ENCODE measurements around the gene ARF1. TPM values are rescaled to one million over a fixed set of nuclear protein-coding genes. Genes with fewer than 3 reads are reported as not detected.
A peak's percentile ranks its signal among the peaks of the same experiment; 100 is the strongest.

The ARF1 gene
- total RNA-seq, 1 donor from 2014 or later: 393 TPM

DNA sequence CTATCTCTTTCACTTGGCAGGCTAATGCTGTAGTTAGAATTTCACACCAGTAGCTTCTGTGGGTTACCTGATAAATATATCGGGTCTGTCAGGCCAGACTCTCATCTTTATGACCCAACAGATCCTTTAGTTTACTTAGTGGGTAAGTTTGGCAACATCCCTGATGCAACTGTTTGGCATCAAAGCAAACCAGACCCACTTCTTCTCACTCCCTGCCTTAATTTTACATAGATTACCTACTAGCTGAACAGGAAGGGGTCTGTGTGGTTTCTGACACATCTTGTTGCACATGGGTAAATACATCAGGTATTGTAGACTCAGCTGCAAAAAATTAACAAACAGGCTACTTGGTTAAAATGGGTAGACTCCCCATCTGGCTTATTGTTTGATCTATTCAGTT lies 54.4 kb downstream of the ARF1 start:
- DNase-seq (ENCODE audit: low spot score): no peak
- H3K27ac Mint-ChIP-seq (ENCODE audit: unreplicated experiment): no peak overlapping the region
- no peak for TF ChIP-seq CTCF (IDR thresholded peaks at IDR 0.05; ENCODE audit: unreplicated experiment)
- H3K9me3 Mint-ChIP-seq (ENCODE audit: unreplicated experiment): no peaks in the 10 kb centered on the region
- peaks cover 6% of the 10 kb centered on the region for H3K27me3 Mint-ChIP-seq (ENCODE audit: unreplicated experiment)
- H3K4me1 Mint-ChIP-seq (ENCODE audit: unreplicated experiment): peaks cover 9% of the 10 kb centered on the region
- no peak overlapping the region for H3K4me3 Mint-ChIP-seq (ENCODE audit: unreplicated experiment)
- H3K36me3 Mint-ChIP-seq (ENCODE audit: low read depth, unreplicated experiment): no peaks in the 10 kb centered on the region

DNA sequence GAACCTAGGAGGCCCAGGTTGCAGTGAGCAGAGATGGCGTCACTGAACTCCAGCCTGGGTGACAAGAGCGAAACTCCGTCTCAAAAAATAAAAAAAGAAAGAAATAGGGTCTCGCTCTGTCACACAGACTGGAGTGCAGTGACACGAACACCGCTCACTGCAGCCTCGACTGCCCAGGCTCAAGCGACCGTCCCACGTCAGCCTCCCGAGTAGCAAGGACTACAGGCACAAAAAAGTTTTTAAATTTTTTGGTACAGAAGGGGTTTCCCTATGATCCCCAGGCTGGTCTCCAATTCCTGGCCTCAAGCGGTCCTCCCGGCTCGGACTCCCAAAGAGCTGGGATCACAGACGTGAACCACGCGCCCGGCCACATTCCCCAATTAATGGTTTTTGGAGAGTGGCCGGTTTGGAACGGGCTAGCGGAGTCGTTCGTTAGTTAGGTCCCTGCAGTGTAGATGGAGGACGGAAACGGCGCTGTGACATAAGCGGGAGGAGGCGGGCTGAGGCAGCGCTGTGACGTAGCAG lies 57.0 kb downstream of the ARF1 start:
- peak overlapping the region; percentile 94 for H3K4me3 Mint-ChIP-seq (ENCODE audit: unreplicated experiment)
- no peak for DNase-seq (ENCODE audit: low spot score)
- TF ChIP-seq CTCF (IDR thresholded peaks at IDR 0.05; ENCODE audit: unreplicated experiment): no peak
- peaks cover 25% of the 10 kb centered on the region for H3K4me1 Mint-ChIP-seq (ENCODE audit: unreplicated experiment)
- H3K27ac Mint-ChIP-seq (ENCODE audit: unreplicated experiment): peak overlapping the region; percentile 94
- H3K9me3 Mint-ChIP-seq (ENCODE audit: unreplicated experiment): no peaks in the 10 kb centered on the region
- H3K27me3 Mint-ChIP-seq (ENCODE audit: unreplicated experiment): peaks cover 11% of the 10 kb centered on the region
- peaks cover 8% of the 10 kb centered on the region for H3K36me3 Mint-ChIP-seq (ENCODE audit: low read depth, unreplicated experiment)

- Mint-ChIP-seq H3K4me1 (ENCODE audit: unreplicated experiment) (peaks cover 25% of the 10 kb centered on the region), H3K4me3 (ENCODE audit: unreplicated experiment) (peak within 1 kb of the TSS; percentile 94), H3K27ac (ENCODE audit: unreplicated experiment) (peak within 1 kb of the TSS; percentile 94), H3K36me3 (ENCODE audit: low read depth, unreplicated experiment) (peaks cover 8% of the 10 kb centered on the region), H3K9me3 (ENCODE audit: unreplicated experiment) (no peaks in the 10 kb centered on the region), H3K27me3 (ENCODE audit: unreplicated experiment) (peaks cover 11% of the 10 kb centered on the region)
- no peak for TF ChIP-seq CTCF (IDR thresholded peaks at IDR 0.05; ENCODE audit: unreplicated experiment)
- DNase-seq (ENCODE audit: low spot score): peak; percentile 99
Observed at GRCh38 chr1:228139931-228140723, 57.6 kb downstream of the ARF1 start, which contains the start of gene GUK1. GUK1 (plus strand) TSS chr1:228140279; CDS start chr1:228140303, 24 bp downstream.

DNA sequence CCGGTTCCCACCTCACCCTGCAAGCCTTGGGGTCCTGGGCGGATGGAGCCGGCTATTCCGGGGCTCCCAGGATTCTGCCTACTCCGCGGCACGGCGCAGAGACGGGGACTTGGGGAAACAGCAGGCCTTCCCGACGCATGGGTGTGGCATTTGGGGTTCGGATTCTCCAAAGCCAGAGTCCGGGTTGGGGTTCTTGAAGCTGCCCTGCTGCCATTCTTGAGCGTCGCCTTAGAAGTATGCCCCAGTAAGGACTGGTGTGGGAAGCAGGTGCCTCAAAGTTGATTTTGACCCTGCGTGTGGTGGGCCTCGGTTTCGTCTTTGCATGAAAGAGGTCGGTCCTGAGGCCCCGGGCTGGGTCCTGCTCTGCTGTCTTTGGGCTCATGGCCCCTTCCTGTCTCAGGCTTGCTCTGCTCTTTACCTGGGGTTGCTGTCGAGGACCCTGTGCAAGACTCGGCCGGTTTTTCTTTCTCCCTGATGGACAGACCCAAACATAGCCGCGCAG lies 58.3 kb downstream of the ARF1 start:
- Mint-ChIP-seq H3K36me3 (ENCODE audit: low read depth, unreplicated experiment) (peaks cover 8% of the 10 kb centered on the region), H3K27me3 (ENCODE audit: unreplicated experiment) (peaks cover 11% of the 10 kb centered on the region), H3K4me1 (ENCODE audit: unreplicated experiment) (peaks cover 25% of the 10 kb centered on the region), H3K9me3 (ENCODE audit: unreplicated experiment) (no peaks in the 10 kb centered on the region), H3K27ac (ENCODE audit: unreplicated experiment) (peak overlapping the region; percentile 80), H3K4me3 (ENCODE audit: unreplicated experiment) (peak overlapping the region; percentile 94)
- TF ChIP-seq CTCF (IDR thresholded peaks at IDR 0.05; ENCODE audit: unreplicated experiment): no peak
- no peak for DNase-seq (ENCODE audit: low spot score)

Measured in endothelial cell (in vitro differentiated cells).